Ishikawa (cell line): ENCODE measurements around the gene RIPOR3.

Experiments
- CEBPB ChIP-seq: IDR thresholded peaks from 2 replicates; pipeline ENCODE4 v1.6.1; 2012
- CREB1 ChIP-seq: IDR thresholded peaks from 2 replicates; pipeline ENCODE4 v1.6.1; 2012; ENCODE audit warnings: low read depth
- EGR1 ChIP-seq: IDR thresholded peaks from 2 replicates; pipeline ENCODE4 v1.6.1; 2012
- EP300 ChIP-seq: IDR thresholded peaks from 2 replicates; pipeline ENCODE4 v1.6.1; 2012; ENCODE audit warnings: borderline replicate concordance
- FOXM1 ChIP-seq: IDR thresholded peaks from 2 replicates; pipeline ENCODE4 v1.6.1; 2012; ENCODE audit warnings: low read depth, borderline replicate concordance
- MAX ChIP-seq: IDR thresholded peaks from 2 replicates; pipeline ENCODE4 v1.6.1; 2012
- NFIC ChIP-seq: IDR thresholded peaks from 2 replicates; pipeline ENCODE4 v1.6.1; 2012
- RAD21 ChIP-seq: IDR thresholded peaks from 2 replicates; pipeline ENCODE4 v1.6.1; 2012; ENCODE audit warnings: low read depth
- REST ChIP-seq: IDR thresholded peaks from 2 replicates; pipeline ENCODE4 v1.6.1; 2012; ENCODE audit warnings: low read depth, mild to moderate bottlenecking
- TAF1 ChIP-seq: IDR thresholded peaks from 2 replicates; pipeline ENCODE4 v1.6.1; 2012; ENCODE audit warnings: low read depth, mild to moderate bottlenecking
- TCF12 ChIP-seq: IDR thresholded peaks from 2 replicates; pipeline ENCODE4 v1.6.1; 2012; ENCODE audit warnings: low read depth
- TEAD4 ChIP-seq: IDR thresholded peaks from 2 replicates; pipeline ENCODE4 v1.6.1; 2012
- USF1 ChIP-seq: IDR thresholded peaks from 2 replicates; pipeline ENCODE4 v1.6.1; 2012
- YY1 ChIP-seq: IDR thresholded peaks from 2 replicates; pipeline ENCODE4 v1.6.1; 2012; ENCODE audit warnings: low read depth
- ZBTB7A ChIP-seq: IDR thresholded peaks from 2 replicates; pipeline ENCODE4 v1.6.1; 2012; ENCODE audit warnings: low read depth

The RIPOR3 gene

GRCh38 chr20:50688256-50688975, 2.9 kb downstream of the RIPOR3 start:
- TF ChIP-seq CEBPB, result no peak
- TF ChIP-seq CREB1, result no peak
- TF ChIP-seq NFIC, result no peak

- TF ChIP-seq REST, result no peak
- no peak for TF ChIP-seq USF1
- TF ChIP-seq EGR1, result no peak
- TF ChIP-seq EP300, result no peak
- no peak for TF ChIP-seq TCF12
- no peak for TF ChIP-seq CEBPB
- TF ChIP-seq FOXM1, result no peak
- no peak for TF ChIP-seq TEAD4
- no peak for TF ChIP-seq ZBTB7A
These were observed 4.5 kb downstream of the RIPOR3 start for GRCh38 chr20:50686821-50687220.

- TF ChIP-seq CEBPB (no peak), NFIC (no peak), EP300 (no peak), TAF1 (no peak), MAX (no peak), REST (no peak), YY1 (no peak), FOXM1 (no peak), EGR1 (no peak), RAD21 (no peak), TCF12 (no peak), TEAD4 (no peak), ZBTB7A (no peak), CREB1 (no peak), USF1 (no peak)
These were observed 7.8 kb downstream of the RIPOR3 start for GRCh38 chr20:50683570-50683969.

GRCh38 chr20:50682947-50683530, 8.3 kb downstream of the RIPOR3 start:
- TF ChIP-seq TEAD4 (no peak), FOXM1 (no peak), CREB1 (no peak), USF1 (no peak), RAD21 (no peak), EP300 (no peak), YY1 (no peak), MAX (no peak), ZBTB7A (no peak), REST (no peak), TAF1 (no peak), TCF12 (no peak), CEBPB (no peak), NFIC (no peak), EGR1 (no peak)
